ENCODE measurements around the gene GABBR2. TPM values are rescaled to one million over a fixed set of nuclear protein-coding genes. Genes with fewer than 3 reads are reported as not detected.
A peak's percentile ranks its signal among the peaks of the same experiment; 100 is the strongest.
"Not testable (repeated sequence)": the region's sequence is repeated elsewhere in the genome, so short reads cannot be mapped to it uniquely, and the experiment has no call there.

The GABBR2 gene
- total and polyA plus RNA-seq, 9 of the 15 experiments (the other 6 are each of a cell fraction or from before 2014, with no cell fraction given) = 0.15 to 1.9 (median 0.32) TPM

DNA sequence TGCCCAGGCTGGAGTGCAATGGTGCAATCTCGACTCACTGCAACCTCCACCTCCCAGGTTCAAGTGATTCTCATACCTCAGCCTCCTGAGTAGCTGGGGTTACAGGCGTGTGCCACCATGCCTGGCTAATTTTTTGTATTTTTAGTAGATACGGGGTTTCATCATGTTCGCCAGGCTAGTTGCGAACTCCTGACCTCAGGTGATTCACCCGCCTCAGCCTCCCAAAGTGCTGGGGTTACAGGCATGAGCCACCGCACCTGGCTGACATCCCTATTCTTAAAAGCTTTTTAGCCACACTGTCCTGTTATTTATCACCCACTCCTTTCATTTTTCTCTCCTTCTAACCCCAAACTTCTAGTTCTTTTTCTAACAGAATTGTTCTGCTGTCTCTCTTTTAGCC lies 425.6 kb downstream of the GABBR2 start:
- intact Hi-C loops (cut with micrococcal nuclease); BruUV-seq (replicated peaks); FAIRE-seq; ATAC-seq; in situ Hi-C loops (cut with MboI); DNase-seq (ENCODE audit: extremely low read depth in 1 of 4, low spot score in 3 of 4); H2AFZ ChIP-seq (ENCODE audit: low read depth, low read length); H3K27me3 ChIP-seq (ENCODE audit: control insufficient read depth in 2 of 2, insufficient read depth in 2 of 2, low read length in 2 of 2); H3K9me3 ChIP-seq (replicated peaks; ENCODE audit: control insufficient read depth, insufficient read depth, low read depth, low read length); H3K36me3 ChIP-seq (ENCODE audit: control insufficient read depth, insufficient read depth, low read length); H3K4me1 ChIP-seq (replicated peaks in 1 of 2; ENCODE audit: control insufficient read depth in 2 of 2, insufficient read depth in 2 of 2, low read length in 2 of 2); H3K4me2 ChIP-seq (ENCODE audit: insufficient read depth, low read length); H3K27ac ChIP-seq (ENCODE audit: extremely low read depth, low read depth, low read length); H3K4me3 ChIP-seq; H3K79me2 ChIP-seq (ENCODE audit: control insufficient read depth, insufficient read depth, low read length); CTCF ChIA-PET (ENCODE audit: low intra/inter-chr PET ratio); H3K9ac ChIP-seq (ENCODE audit: insufficient read depth in 1 of 2, low read depth in 2 of 2, low read length in 2 of 2); H3K9me1 ChIP-seq (ENCODE audit: control insufficient read depth, insufficient read depth, low read length); H4K20me1 ChIP-seq (replicated peaks; ENCODE audit: control insufficient read depth, insufficient read depth, low read length): not testable (repeated sequence)
- WGBS (ENCODE audit: insufficient coverage, low coverage, missing lambda C conversion rate) = 30% methylated on average over 7 of the region's 7 CpGs
- POLR2A ChIA-PET = interaction anchor here (0.6 kb wide), 1 partner anchor 382 kb away, joined by 3 read pairs; no protein-coding TSS in a partner anchor

DNA sequence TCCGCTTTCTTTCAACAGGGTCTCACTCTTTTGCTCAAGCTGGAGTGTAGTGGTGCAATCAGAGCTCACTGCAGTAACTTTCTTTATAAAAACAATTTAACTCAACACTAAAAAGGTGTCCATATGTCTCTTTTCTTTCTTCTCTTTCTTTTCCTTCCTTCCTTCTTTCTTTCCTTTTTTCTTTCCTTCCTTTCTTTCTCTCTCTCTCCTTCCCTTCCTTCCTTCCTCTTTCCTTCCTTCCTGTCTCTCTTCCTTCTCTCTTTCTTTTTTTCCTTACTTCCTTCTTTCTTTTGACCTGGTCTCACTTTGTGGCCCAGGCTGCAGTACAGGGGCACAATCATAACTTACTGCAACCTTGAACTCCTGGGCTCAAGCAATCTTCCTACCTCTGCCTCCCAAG lies 427.5 kb downstream of the GABBR2 start:
- no peaks in the 10 kb centered on the region for H3K27me3 ChIP-seq (ENCODE audit: control insufficient read depth in 2 of 2, insufficient read depth in 2 of 2, low read length in 2 of 2)
- ChIA-PET POLR2A (interaction anchor here (0.6 to 1.0 kb wide), 3 partner anchors 11 to 60 kb away, joined by 3 to 6 read pairs (median 3); no protein-coding TSS in a partner anchor), CTCF (ENCODE audit: low intra/inter-chr PET ratio) (no interaction called here)
- no peaks in the 10 kb centered on the region for H3K9me1 ChIP-seq (ENCODE audit: control insufficient read depth, insufficient read depth, low read length)
- H2AFZ ChIP-seq (ENCODE audit: low read depth, low read length) = no peak overlapping the region
- intact Hi-C loops (cut with micrococcal nuclease) (no loop called here), in situ Hi-C loops (cut with MboI) (no loop called here)
- ATAC-seq (no peak), DNase-seq (ENCODE audit: extremely low read depth in 1 of 4, low spot score in 3 of 4) (no peak), FAIRE-seq (no peak)
- H4K20me1 ChIP-seq (replicated peaks; ENCODE audit: control insufficient read depth, insufficient read depth, low read length) = no peaks in the 10 kb centered on the region
- H3K4me1 ChIP-seq (replicated peaks in 1 of 2; ENCODE audit: control insufficient read depth in 2 of 2, insufficient read depth in 2 of 2, low read length in 2 of 2) = peaks cover 4% of the 10 kb centered on the region in 2 experiments; a peak in 3 of 5 replicates
- no peak overlapping the region for H3K4me3 ChIP-seq
- no TSS peak for BruUV-seq (replicated peaks)
- no peak overlapping the region for H3K9ac ChIP-seq (ENCODE audit: insufficient read depth in 1 of 2, low read depth in 2 of 2, low read length in 2 of 2)
- no peaks in the 10 kb centered on the region for H3K9me3 ChIP-seq (replicated peaks; ENCODE audit: control insufficient read depth, insufficient read depth, low read depth, low read length)
- no peak overlapping the region for H3K27ac ChIP-seq (ENCODE audit: extremely low read depth, low read depth, low read length)
- no peak overlapping the region for H3K4me2 ChIP-seq (ENCODE audit: insufficient read depth, low read length)
- 58% methylated on average over 1 of the region's 1 CpG for WGBS (ENCODE audit: insufficient coverage, low coverage, missing lambda C conversion rate)
- H3K79me2 ChIP-seq (ENCODE audit: control insufficient read depth, insufficient read depth, low read length) = no peaks in the 10 kb centered on the region
- H3K36me3 ChIP-seq (ENCODE audit: control insufficient read depth, insufficient read depth, low read length) = no peaks in the 10 kb centered on the region
- TF ChIP-seq ARNT (IDR thresholded peaks at IDR 0.05) = peak in 1 of 2 experiments; percentile 30; a peak in 1 of 4 replicates
- TF ChIP-seq, protein P1, sequence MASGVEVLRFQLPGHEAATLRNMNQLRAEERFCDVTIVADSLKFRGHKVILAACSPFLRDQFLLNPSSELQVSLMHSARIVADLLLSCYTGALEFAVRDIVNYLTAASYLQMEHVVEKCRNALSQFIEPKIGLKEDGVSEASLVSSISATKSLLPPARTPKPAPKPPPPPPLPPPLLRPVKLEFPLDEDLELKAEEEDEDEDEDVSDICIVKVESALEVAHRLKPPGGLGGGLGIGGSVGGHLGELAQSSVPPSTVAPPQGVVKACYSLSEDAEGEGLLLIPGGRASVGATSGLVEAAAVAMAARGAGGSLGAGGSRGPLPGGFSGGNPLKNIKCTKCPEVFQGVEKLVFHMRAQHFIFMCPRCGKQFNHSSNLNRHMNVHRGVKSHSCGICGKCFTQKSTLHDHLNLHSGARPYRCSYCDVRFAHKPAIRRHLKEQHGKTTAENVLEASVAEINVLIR (CRISPR knock-in tag; IDR thresholded peaks at IDR 0.05) = no peak
- TF ChIP-seq, protein P2, sequence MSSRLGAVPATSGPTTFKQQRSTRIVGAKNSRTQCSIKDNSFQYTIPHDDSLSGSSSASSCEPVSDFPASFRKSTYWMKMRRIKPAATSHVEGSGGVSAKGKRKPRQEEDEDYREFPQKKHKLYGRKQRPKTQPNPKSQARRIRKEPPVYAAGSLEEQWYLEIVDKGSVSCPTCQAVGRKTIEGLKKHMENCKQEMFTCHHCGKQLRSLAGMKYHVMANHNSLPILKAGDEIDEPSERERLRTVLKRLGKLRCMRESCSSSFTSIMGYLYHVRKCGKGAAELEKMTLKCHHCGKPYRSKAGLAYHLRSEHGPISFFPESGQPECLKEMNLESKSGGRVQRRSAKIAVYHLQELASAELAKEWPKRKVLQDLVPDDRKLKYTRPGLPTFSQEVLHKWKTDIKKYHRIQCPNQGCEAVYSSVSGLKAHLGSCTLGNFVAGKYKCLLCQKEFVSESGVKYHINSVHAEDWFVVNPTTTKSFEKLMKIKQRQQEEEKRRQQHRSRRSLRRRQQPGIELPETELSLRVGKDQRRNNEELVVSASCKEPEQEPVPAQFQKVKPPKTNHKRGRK (tag; IDR thresholded peaks at IDR 0.05) = peak; percentile 83
- TF ChIP-seq, protein P3, sequence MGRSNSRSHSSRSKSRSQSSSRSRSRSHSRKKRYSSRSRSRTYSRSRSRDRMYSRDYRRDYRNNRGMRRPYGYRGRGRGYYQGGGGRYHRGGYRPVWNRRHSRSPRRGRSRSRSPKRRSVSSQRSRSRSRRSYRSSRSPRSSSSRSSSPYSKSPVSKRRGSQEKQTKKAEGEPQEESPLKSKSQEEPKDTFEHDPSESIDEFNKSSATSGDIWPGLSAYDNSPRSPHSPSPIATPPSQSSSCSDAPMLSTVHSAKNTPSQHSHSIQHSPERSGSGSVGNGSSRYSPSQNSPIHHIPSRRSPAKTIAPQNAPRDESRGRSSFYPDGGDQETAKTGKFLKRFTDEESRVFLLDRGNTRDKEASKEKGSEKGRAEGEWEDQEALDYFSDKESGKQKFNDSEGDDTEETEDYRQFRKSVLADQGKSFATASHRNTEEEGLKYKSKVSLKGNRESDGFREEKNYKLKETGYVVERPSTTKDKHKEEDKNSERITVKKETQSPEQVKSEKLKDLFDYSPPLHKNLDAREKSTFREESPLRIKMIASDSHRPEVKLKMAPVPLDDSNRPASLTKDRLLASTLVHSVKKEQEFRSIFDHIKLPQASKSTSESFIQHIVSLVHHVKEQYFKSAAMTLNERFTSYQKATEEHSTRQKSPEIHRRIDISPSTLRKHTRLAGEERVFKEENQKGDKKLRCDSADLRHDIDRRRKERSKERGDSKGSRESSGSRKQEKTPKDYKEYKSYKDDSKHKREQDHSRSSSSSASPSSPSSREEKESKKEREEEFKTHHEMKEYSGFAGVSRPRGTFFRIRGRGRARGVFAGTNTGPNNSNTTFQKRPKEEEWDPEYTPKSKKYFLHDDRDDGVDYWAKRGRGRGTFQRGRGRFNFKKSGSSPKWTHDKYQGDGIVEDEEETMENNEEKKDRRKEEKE (IDR thresholded peaks at IDR 0.05; ENCODE audit: borderline replicate concordance in 1 of 2, control insufficient read depth in 1 of 2, low read depth in 2 of 2, low read length in 1 of 2) = no peak
- TF ChIP-seq GABPB2 (CRISPR knock-in tag; conservative IDR thresholded peaks at IDR 0.05) = no peak
- TF ChIP-seq ZNF707 (CRISPR knock-in tag; conservative IDR thresholded peaks at IDR 0.05) = no peak
- TF ChIP-seq, protein P4, sequence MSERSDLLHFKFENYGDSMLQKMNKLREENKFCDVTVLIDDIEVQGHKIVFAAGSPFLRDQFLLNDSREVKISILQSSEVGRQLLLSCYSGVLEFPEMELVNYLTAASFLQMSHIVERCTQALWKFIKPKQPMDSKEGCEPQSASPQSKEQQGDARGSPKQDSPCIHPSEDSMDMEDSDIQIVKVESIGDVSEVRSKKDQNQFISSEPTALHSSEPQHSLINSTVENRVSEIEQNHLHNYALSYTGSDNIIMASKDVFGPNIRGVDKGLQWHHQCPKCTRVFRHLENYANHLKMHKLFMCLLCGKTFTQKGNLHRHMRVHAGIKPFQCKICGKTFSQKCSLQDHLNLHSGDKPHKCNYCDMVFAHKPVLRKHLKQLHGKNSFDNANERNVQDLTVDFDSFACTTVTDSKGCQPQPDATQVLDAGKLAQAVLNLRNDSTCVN (CRISPR knock-in tag; IDR thresholded peaks at IDR 0.05) = 0 out of 2 replicates have a peak, but pooled peaks have one; percentile 9
- TF ChIP-seq KDM1A (IDR thresholded peaks at IDR 0.05) = no peak

Measured in K562 (cell line).